H1 (cell line): ENCODE measurements around the gene POLD4. TPM values are rescaled to one million over a fixed set of nuclear protein-coding genes. Genes with fewer than 3 reads are reported as not detected.

Source experiments
- BRCA1 ChIP-seq: IDR thresholded peaks from 2 replicates; pipeline ENCODE4 v1.6.1; 2012; ENCODE audit warnings: low read depth, low read length, improper control_type of control experiment
- EGR1 ChIP-seq: IDR thresholded peaks from 2 replicates; pipeline ENCODE4 v1.6.1; 2011; ENCODE audit warnings: low read depth, low read length, borderline replicate concordance
- KDM4A ChIP-seq: IDR thresholded peaks from one replicate; pipeline ENCODE4 v1.7.1; 2012; ENCODE audit warnings: low read depth, mild to moderate bottlenecking, moderate library complexity, low read length, inconsistent platforms; ENCODE audit not compliant: severe bottlenecking
- NANOG ChIP-seq: IDR thresholded peaks from 2 replicates; pipeline ENCODE4 v1.6.1; 2011; ENCODE audit warnings: low read length, low read depth, mild to moderate bottlenecking, inconsistent platforms; ENCODE audit not compliant: insufficient read depth, poor library complexity, severe bottlenecking
- RXRA ChIP-seq: IDR thresholded peaks from 2 replicates; pipeline ENCODE4 v1.6.1; 2011; ENCODE audit warnings: low read depth, mild to moderate bottlenecking, low read length, moderate library complexity; ENCODE audit not compliant: insufficient read depth
- ZNF274 ChIP-seq: IDR thresholded peaks from 2 replicates; pipeline ENCODE4 v1.7.0; 2012; ENCODE audit warnings: low read length, borderline replicate concordance; ENCODE audit errors: extremely low read depth
- polyA plus RNA-seq, 7 experiments: library from polyadenylated mRNA; depleted of rRNA in 3 of 7; stranded (reverse) in 5 of 7; unstranded in 2 of 7; fragments of >200 nt in 5 of 7; fragments of 200-250 nt in 2 of 7; gene quantifications; 1 replicate in 5 of 7; 2 replicates in 1 of 7; 4 replicates in 1 of 7; pipeline versions ENCODE4 v1.2.1 to v1.2.3, GENCODE V29; 2011 to 2013; ENCODE audit warnings: missing spikeins in 2 of 7, mixed read lengths in 2 of 7
- total RNA-seq: library from RNA; stranded (reverse); fragmentation: NEBNext Ultra II Directional; extraction: Animal tissue kit (Norgen Biotek cat#: 25700); gene quantifications from 2 replicates; pipeline ENCODE4 v1.2.1, GENCODE V29; 2021
- TF ChIP-seq, protein P1 (sequence below): IDR thresholded peaks from 2 replicates; pipeline ENCODE4 v1.6.1; 2012; ENCODE audit warnings: inconsistent platforms
- TF ChIP-seq, protein P2 (sequence below): fragments of 300-600 bp; sonication (generic); IDR thresholded peaks from 2 replicates; pipeline ENCODE4 v1.7.1; 2012; ENCODE audit warnings: low read length, moderate library complexity, mild to moderate bottlenecking, inconsistent platforms; ENCODE audit not compliant: insufficient replicate concordance

POLD4 gene
- total and polyA plus RNA-seq, 2 of the 8 experiments (the other 6 are each of a cell fraction or from before 2014, with no cell fraction given) = 21.2 to 46.7 TPM

GRCh38 chr11:67379061-67380058 is 26.0 kb upstream of the POLD4 start (continued):
- TF ChIP-seq, protein P1, sequence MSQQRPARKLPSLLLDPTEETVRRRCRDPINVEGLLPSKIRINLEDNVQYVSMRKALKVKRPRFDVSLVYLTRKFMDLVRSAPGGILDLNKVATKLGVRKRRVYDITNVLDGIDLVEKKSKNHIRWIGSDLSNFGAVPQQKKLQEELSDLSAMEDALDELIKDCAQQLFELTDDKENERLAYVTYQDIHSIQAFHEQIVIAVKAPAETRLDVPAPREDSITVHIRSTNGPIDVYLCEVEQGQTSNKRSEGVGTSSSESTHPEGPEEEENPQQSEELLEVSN = no peak
- TF ChIP-seq BRCA1 (no peak), EGR1 (no peak), ZNF274 (no peak), KDM4A (no peak), RXRA (no peak), NANOG (no peak)
- TF ChIP-seq, protein P2, sequence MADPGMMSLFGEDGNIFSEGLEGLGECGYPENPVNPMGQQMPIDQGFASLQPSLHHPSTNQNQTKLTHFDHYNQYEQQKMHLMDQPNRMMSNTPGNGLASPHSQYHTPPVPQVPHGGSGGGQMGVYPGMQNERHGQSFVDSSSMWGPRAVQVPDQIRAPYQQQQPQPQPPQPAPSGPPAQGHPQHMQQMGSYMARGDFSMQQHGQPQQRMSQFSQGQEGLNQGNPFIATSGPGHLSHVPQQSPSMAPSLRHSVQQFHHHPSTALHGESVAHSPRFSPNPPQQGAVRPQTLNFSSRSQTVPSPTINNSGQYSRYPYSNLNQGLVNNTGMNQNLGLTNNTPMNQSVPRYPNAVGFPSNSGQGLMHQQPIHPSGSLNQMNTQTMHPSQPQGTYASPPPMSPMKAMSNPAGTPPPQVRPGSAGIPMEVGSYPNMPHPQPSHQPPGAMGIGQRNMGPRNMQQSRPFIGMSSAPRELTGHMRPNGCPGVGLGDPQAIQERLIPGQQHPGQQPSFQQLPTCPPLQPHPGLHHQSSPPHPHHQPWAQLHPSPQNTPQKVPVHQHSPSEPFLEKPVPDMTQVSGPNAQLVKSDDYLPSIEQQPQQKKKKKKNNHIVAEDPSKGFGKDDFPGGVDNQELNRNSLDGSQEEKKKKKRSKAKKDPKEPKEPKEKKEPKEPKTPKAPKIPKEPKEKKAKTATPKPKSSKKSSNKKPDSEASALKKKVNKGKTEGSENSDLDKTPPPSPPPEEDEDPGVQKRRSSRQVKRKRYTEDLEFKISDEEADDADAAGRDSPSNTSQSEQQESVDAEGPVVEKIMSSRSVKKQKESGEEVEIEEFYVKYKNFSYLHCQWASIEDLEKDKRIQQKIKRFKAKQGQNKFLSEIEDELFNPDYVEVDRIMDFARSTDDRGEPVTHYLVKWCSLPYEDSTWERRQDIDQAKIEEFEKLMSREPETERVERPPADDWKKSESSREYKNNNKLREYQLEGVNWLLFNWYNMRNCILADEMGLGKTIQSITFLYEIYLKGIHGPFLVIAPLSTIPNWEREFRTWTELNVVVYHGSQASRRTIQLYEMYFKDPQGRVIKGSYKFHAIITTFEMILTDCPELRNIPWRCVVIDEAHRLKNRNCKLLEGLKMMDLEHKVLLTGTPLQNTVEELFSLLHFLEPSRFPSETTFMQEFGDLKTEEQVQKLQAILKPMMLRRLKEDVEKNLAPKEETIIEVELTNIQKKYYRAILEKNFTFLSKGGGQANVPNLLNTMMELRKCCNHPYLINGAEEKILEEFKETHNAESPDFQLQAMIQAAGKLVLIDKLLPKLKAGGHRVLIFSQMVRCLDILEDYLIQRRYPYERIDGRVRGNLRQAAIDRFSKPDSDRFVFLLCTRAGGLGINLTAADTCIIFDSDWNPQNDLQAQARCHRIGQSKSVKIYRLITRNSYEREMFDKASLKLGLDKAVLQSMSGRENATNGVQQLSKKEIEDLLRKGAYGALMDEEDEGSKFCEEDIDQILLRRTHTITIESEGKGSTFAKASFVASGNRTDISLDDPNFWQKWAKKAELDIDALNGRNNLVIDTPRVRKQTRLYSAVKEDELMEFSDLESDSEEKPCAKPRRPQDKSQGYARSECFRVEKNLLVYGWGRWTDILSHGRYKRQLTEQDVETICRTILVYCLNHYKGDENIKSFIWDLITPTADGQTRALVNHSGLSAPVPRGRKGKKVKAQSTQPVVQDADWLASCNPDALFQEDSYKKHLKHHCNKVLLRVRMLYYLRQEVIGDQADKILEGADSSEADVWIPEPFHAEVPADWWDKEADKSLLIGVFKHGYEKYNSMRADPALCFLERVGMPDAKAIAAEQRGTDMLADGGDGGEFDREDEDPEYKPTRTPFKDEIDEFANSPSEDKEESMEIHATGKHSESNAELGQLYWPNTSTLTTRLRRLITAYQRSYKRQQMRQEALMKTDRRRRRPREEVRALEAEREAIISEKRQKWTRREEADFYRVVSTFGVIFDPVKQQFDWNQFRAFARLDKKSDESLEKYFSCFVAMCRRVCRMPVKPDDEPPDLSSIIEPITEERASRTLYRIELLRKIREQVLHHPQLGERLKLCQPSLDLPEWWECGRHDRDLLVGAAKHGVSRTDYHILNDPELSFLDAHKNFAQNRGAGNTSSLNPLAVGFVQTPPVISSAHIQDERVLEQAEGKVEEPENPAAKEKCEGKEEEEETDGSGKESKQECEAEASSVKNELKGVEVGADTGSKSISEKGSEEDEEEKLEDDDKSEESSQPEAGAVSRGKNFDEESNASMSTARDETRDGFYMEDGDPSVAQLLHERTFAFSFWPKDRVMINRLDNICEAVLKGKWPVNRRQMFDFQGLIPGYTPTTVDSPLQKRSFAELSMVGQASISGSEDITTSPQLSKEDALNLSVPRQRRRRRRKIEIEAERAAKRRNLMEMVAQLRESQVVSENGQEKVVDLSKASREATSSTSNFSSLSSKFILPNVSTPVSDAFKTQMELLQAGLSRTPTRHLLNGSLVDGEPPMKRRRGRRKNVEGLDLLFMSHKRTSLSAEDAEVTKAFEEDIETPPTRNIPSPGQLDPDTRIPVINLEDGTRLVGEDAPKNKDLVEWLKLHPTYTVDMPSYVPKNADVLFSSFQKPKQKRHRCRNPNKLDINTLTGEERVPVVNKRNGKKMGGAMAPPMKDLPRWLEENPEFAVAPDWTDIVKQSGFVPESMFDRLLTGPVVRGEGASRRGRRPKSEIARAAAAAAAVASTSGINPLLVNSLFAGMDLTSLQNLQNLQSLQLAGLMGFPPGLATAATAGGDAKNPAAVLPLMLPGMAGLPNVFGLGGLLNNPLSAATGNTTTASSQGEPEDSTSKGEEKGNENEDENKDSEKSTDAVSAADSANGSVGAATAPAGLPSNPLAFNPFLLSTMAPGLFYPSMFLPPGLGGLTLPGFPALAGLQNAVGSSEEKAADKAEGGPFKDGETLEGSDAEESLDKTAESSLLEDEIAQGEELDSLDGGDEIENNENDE = no peak
